K562 (cell line): Measurements from ENCODE around the gene SLC16A12. TPM values are rescaled to one million over a fixed set of nuclear protein-coding genes. Genes with fewer than 3 reads are reported as not detected.

Experiments
- IRF9 ChIP-seq: fragments of 450-650 bp; IDR thresholded peaks from 2 replicates; pipeline ENCODE4 v1.6.1; 2016; ENCODE audit warnings: missing biosample characterization, missing genetic modification characterization
- NFXL1 ChIP-seq: fragments of 450-650 bp; formaldehyde crosslinking; IDR thresholded peaks from 2 replicates; pipeline ENCODE4 v1.4.0; 2021; ENCODE audit warnings: mild to moderate bottlenecking
- NRF1 ChIP-seq, 2 experiments: fragments of 450-650 bp; IDR thresholded peaks in 1 of 2; conservative IDR thresholded peaks in 1 of 2; 2 replicates each; pipeline ENCODE4 v1.6.1; 2014; ENCODE audit warnings: mild to moderate bottlenecking in 2 of 2
- RBBP5 ChIP-seq: fragments of 200-600 bp; sonication (generic); IDR thresholded peaks from 2 replicates; pipeline ENCODE4 v1.6.1; 2012; ENCODE audit warnings: borderline replicate concordance, mild to moderate bottlenecking, low read length, control low read depth, inconsistent platforms; ENCODE audit not compliant: insufficient read depth, poor library complexity, severe bottlenecking
- SP2 ChIP-seq: IDR thresholded peaks from 2 replicates; pipeline ENCODE4 v1.6.1; 2011; ENCODE audit warnings: mild to moderate bottlenecking, low read depth, low read length, moderate library complexity; ENCODE audit not compliant: poor library complexity, severe bottlenecking; ENCODE audit errors: extremely low read depth
- ZSCAN29 ChIP-seq: fragments of 450-650 bp; IDR thresholded peaks from 2 replicates; pipeline ENCODE4 v1.6.1; 2017
- polyA plus RNA-seq, 8 experiments: library from polyadenylated mRNA; depleted of rRNA in 4 of 8; stranded (reverse) in 5 of 8; unstranded in 3 of 8; fragments of >200 nt; fragmentation: Nextera tagmentation in 2 of 8; fragmentation: Illumina TruSeq in 1 of 8; extraction: Ambion mirVana in 2 of 8; extraction: Trizol in 1 of 8; gene quantifications; 2 replicates each; pipeline versions ENCODE4 v1.2.1 to v1.2.3, GENCODE V29; 2011 to 2014; ENCODE audit warnings: inconsistent platforms in 1 of 8, missing spikeins in 1 of 8
- total RNA-seq, 7 experiments: library from RNA; depleted of rRNA in 6 of 7; stranded (reverse); fragments of >200 nt in 6 of 7; fragmentation: Illumina TruSeq in 2 of 7; extraction: Trizol in 2 of 7; gene quantifications; 2 replicates each; pipeline versions ENCODE4 v1.2.1 to v1.2.3, GENCODE V29; 2011 to 2021; ENCODE audit warnings: low replicate concordance in 1 of 7
- TF ChIP-seq, protein P1 (sequence below): fragments of 250-450 bp; sonication (Bioruptor Pico); IDR thresholded peaks from 2 replicates; pipeline ENCODE4 v1.4.0; 2020
- TF ChIP-seq, protein P2 (sequence below): sonication (generic); formaldehyde crosslinking; IDR thresholded peaks from 2 replicates; pipeline ENCODE4 v1.8.1; 2023; ENCODE audit warnings: mild to moderate bottlenecking, missing genetic modification reagents, moderate library complexity
- TF ChIP-seq, protein P3 (sequence below), 3 experiments: fragments of 200-800 bp in 1 of 3; fragments of 250-450 bp in 1 of 3; fragments of 450-650 bp in 1 of 3; sonication (Bioruptor Pico) in 1 of 3; sonication (Bioruptor generic) in 1 of 3; formaldehyde crosslinking in 1 of 3; IDR thresholded peaks; 2 replicates each; pipeline versions ENCODE4 v1.6.1 to v1.8.0; 2016 to 2022; ENCODE audit warnings: mild to moderate bottlenecking in 2 of 3, missing genetic modification characterization in 2 of 3, missing compliant biosample characterization in 1 of 3, moderate library complexity in 1 of 3
- TF ChIP-seq, protein P4 (sequence below): sonication (generic); formaldehyde crosslinking; IDR thresholded peaks from 2 replicates; pipeline ENCODE4 v1.8.0; 2022; ENCODE audit warnings: mild to moderate bottlenecking, missing genetic modification reagents
- TF ChIP-seq, protein P5 (sequence below): fragments of 250-450 bp; sonication (Bioruptor Pico); IDR thresholded peaks from 2 replicates; pipeline ENCODE4 v1.8.0; 2021; ENCODE audit warnings: mild to moderate bottlenecking, moderate library complexity

The SLC16A12 gene
- total and polyA plus RNA-seq, 9 of the 15 experiments (the other 6 are each of a cell fraction or from before 2014, with no cell fraction given): not detected

DNA sequence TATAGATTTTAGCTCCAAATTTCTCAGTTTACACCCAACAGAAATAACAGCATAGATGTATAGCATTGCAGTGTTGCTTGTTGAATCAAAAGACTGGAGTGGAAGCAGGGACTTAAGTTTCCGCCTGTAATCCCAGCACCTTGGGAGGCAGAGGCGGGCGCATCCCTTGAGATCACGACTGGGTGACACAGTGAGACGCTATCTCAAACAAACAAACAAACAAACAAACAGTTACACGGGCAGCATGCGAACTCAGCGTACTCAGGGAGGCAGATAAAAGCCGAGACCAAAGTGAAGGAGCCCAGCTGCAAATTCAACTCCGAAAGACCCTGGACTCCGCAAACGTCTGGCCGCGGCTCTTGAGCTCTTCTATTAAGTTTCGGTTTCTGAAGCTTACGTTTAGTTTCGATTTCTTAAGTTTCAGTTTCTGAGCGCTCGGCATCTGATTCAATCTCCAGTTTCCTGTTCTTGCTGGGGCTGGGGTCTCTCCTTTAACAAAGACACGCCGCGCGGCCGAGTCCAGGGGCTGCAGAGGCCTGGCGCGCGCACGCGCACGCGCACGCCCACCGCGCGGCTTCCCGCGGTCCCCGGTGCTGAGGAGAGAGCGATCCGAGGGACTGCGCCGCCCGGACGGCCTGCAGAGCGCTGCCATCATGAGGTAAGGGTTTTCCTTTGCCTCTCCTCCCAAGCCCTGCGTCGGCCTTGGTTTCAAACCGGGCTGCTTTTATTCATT, 121.1 kb downstream of the SLC16A12 start, which contains the start of gene IFIT5 (continued):
- TF ChIP-seq, protein P1, sequence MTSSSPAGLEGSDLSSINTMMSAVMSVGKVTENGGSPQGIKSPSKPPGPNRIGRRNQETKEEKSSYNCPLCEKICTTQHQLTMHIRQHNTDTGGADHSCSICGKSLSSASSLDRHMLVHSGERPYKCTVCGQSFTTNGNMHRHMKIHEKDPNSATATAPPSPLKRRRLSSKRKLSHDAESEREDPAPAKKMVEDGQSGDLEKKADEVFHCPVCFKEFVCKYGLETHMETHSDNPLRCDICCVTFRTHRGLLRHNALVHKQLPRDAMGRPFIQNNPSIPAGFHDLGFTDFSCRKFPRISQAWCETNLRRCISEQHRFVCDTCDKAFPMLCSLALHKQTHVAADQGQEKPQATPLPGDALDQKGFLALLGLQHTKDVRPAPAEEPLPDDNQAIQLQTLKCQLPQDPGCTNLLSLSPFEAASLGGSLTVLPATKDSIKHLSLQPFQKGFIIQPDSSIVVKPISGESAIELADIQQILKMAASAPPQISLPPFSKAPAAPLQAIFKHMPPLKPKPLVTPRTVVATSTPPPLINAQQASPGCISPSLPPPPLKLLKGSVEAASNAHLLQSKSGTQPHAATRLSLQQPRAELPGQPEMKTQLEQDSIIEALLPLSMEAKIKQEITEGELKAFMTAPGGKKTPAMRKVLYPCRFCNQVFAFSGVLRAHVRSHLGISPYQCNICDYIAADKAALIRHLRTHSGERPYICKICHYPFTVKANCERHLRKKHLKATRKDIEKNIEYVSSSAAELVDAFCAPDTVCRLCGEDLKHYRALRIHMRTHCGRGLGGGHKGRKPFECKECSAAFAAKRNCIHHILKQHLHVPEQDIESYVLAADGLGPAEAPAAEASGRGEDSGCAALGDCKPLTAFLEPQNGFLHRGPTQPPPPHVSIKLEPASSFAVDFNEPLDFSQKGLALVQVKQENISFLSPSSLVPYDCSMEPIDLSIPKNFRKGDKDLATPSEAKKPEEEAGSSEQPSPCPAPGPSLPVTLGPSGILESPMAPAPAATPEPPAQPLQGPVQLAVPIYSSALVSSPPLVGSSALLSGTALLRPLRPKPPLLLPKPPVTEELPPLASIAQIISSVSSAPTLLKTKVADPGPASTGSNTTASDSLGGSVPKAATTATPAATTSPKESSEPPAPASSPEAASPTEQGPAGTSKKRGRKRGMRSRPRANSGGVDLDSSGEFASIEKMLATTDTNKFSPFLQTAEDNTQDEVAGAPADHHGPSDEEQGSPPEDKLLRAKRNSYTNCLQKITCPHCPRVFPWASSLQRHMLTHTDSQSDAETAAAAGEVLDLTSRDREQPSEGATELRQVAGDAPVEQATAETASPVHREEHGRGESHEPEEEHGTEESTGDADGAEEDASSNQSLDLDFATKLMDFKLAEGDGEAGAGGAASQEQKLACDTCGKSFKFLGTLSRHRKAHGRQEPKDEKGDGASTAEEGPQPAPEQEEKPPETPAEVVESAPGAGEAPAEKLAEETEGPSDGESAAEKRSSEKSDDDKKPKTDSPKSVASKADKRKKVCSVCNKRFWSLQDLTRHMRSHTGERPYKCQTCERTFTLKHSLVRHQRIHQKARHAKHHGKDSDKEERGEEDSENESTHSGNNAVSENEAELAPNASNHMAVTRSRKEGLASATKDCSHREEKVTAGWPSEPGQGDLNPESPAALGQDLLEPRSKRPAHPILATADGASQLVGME: 0 out of 2 replicates have a peak, but pooled peaks have one; percentile 23
- TF ChIP-seq ZSCAN29 (no peak), RBBP5 (peak; percentile 72), IRF9 (tag) (no peak), SP2 (no peak), NFXL1 (CRISPR knock-in tag) (no peak), NRF1 (conservative IDR thresholded peaks at IDR 0.05 in 1 of 2, IDR thresholded peaks at IDR 0.05 in 1 of 2) (peak; percentile 88 to 90)
- TF ChIP-seq, protein P2, sequence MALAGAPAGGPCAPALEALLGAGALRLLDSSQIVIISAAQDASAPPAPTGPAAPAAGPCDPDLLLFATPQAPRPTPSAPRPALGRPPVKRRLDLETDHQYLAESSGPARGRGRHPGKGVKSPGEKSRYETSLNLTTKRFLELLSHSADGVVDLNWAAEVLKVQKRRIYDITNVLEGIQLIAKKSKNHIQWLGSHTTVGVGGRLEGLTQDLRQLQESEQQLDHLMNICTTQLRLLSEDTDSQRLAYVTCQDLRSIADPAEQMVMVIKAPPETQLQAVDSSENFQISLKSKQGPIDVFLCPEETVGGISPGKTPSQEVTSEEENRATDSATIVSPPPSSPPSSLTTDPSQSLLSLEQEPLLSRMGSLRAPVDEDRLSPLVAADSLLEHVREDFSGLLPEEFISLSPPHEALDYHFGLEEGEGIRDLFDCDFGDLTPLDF (CRISPR knock-in tag): no peak
- TF ChIP-seq, protein P3, sequence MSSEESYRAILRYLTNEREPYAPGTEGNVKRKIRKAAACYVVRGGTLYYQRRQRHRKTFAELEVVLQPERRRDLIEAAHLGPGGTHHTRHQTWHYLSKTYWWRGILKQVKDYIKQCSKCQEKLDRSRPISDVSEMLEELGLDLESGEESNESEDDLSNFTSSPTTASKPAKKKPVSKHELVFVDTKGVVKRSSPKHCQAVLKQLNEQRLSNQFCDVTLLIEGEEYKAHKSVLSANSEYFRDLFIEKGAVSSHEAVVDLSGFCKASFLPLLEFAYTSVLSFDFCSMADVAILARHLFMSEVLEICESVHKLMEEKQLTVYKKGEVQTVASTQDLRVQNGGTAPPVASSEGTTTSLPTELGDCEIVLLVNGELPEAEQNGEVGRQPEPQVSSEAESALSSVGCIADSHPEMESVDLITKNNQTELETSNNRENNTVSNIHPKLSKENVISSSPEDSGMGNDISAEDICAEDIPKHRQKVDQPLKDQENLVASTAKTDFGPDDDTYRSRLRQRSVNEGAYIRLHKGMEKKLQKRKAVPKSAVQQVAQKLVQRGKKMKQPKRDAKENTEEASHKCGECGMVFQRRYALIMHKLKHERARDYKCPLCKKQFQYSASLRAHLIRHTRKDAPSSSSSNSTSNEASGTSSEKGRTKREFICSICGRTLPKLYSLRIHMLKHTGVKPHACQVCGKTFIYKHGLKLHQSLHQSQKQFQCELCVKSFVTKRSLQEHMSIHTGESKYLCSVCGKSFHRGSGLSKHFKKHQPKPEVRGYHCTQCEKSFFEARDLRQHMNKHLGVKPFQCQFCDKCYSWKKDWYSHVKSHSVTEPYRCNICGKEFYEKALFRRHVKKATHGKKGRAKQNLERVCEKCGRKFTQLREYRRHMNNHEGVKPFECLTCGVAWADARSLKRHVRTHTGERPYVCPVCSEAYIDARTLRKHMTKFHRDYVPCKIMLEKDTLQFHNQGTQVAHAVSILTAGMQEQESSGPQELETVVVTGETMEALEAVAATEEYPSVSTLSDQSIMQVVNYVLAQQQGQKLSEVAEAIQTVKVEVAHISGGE (CRISPR knock-in tag; IDR thresholded peaks at IDR 0.05): no peak
- TF ChIP-seq, protein P4, sequence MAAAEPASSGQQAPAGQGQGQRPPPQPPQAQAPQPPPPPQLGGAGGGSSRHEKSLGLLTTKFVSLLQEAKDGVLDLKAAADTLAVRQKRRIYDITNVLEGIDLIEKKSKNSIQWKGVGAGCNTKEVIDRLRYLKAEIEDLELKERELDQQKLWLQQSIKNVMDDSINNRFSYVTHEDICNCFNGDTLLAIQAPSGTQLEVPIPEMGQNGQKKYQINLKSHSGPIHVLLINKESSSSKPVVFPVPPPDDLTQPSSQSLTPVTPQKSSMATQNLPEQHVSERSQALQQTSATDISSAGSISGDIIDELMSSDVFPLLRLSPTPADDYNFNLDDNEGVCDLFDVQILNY (CRISPR knock-in tag): no peak
- TF ChIP-seq, protein P5, sequence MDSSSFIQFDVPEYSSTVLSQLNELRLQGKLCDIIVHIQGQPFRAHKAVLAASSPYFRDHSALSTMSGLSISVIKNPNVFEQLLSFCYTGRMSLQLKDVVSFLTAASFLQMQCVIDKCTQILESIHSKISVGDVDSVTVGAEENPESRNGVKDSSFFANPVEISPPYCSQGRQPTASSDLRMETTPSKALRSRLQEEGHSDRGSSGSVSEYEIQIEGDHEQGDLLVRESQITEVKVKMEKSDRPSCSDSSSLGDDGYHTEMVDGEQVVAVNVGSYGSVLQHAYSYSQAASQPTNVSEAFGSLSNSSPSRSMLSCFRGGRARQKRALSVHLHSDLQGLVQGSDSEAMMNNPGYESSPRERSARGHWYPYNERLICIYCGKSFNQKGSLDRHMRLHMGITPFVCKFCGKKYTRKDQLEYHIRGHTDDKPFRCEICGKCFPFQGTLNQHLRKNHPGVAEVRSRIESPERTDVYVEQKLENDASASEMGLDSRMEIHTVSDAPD: no peak
